CD4-positive, alpha-beta T cell treated with Interleukin-6 for 4 hours (primary cell): Measurements from ENCODE around the gene EIF5B.

ENCODE experiments used
- DNase-seq: peaks from one replicate; pipeline ENCODE4 v3.0.0-alpha.2; 2020; ENCODE audit warnings: mixed read lengths

EIF5B gene

DNA sequence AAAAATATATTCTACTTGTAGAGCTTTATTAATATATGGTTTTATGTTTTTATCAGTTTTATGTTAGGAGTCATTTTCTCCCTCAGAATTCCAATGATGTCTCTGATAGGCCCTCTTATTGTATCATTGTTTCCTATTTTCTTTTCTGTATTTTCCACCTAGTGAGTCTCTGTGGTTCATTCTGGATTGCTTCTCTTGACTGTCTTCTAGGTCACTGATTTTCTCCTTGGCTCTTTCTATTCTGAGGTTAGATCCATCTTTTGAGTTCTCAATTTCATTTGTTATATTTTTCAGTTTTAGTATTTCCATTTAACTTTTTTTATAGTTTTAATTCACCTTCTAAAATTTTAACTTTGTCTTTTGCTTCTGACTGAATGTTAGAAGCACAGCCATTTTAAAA, 37.6 kb downstream of the EIF5B start:
- no peak for DNase-seq

DNA sequence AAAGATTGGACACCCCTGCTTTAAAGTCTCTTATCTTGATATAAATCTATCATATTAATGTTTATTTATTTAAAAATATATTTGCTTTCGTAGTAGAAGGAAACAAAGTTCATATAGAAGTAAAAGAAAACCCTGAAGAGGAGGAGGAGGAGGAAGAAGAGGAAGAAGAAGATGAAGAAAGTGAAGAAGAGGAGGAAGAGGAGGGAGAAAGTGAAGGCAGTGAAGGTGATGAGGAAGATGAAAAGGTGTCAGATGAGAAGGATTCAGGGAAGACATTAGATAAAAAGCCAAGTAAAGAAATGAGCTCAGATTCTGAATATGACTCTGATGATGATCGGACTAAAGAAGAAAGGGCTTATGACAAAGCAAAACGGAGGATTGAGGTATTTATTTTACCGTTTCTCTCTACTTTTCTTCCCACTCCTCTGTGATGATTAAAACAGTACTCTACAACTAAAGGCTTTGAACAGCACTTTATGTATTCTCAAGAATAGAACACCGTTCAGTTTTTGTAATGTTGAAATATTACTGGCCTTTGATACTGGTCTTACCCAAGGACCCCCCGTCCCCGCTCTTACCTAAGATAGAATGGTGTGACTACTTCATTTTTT, 39.2 kb downstream of the EIF5B start:
- DNase-seq = no peak

DNA sequence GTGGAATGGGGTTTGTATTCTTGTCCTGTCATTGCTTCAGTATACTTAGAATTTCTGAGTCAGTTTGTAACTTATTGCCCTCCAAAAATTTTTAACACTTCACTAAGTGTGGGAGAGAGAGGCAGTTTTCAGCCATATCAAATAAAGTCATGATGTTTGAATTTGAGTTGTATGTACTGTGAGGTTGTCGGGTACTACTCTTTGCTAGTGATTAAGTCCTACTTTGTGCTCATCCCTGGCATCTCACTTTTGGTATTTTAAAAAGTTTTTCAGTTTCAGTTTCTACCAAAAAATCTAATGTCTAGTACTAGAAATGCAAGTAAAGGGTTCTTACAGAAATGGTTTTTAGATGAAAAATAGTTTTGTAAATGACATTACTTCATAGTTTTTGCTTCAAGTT, 40.7 kb downstream of the EIF5B start:
- no peak for DNase-seq

DNA sequence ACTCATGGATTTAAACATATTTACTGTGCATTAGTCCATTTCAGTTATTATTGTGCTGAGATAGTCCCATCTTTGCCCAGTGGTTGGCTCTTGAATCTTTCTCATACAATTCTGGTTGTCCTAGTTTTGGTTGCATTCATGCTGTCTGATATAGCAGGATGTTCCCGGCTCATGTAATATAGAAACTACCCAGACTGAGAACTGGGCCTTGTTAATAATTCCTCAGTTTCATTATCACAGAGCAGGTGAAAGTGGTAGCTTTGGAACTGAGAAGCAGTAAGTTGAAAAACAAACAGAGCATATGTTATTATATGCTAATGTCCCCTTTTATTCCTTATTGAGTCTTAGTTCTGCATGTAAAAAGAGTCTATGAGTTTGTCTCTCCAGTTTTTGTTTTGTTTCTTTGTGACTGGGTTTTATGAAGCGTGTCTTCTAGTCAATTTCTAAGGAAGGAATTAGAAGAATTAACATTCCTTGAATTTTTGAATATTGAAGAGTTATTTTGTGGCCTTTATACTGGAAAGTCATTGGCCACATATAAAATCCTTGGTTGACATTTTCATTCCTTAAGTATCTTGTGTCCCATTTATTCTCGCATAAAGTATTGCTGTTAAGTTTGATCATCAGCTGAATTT, 43.3 kb downstream of the EIF5B start:
- DNase-seq = no peak

DNA sequence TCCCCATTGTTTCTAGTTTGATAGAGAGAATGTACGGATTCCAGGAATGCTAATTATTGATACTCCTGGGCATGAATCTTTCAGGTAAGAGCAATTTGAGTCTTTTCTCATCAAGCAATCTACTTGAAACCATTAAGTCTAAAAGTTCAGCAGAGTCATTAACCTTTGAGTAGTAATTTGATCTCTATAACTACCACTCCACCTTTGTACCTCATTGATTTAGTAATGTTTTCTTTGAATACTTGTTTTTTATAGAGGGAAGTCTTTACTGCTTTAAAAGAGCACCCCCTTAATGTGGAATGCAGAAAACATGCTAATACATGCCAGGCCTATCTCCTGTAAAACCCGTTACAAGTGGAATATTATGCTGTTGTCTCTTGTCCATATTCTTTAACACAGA, 45.0 kb downstream of the EIF5B start:
- DNase-seq = no peak

DNA sequence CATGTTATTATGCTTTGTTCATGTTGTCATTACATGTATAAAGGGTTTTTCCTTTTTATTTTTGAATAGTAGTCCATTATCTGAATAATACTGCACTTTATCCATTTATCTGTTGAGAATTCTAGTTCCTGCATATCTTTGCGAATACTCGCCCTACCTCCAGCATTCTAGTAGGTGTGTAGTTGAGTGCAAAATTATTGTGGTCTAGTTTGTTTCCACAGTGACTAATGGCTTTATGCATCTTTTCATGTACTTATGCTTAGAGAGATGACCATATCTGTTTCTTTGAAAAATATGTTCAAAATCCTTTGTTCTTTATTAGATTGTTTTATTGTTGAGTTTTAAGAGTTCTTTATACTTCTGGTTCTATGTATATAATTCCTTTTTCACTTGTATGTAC, 48.8 kb downstream of the EIF5B start:
- no peak for DNase-seq

DNA sequence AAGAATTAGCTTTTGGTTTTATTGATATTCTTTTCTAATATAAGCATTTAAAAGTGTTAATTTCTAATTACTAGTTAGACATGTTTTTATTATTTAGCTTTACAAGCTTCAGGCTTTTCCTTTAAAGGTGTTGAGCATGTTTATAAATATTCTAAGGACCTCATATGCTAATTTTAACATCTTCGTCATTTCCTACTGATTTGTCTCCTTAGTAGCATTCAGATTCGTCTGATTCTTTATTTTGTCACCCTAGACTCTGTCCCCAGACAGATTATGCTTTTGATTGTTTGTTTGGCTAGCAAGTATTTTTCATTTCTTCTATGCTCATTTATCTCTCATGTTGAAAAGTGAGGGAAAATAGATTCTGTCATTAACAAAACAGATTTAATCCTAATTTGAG, 51.7 kb downstream of the EIF5B start:
- no peak for DNase-seq

DNA sequence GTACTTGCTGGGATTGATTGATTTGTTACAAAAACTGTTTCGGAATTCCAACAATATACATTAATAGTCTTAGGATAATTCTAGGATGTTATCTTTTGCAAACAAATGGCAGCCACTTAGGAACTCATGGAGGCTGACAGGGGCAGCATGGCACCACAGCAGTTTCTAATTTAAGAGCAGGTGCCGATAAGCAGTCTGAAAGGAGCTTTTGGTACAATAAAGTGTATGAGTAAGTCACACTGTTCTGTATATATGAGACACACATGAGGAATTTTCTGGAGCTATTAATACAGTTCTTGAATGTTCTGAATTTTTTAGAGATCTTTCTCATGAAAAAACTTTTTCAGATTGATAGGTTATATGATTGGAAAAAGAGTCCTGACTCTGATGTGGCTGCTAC, 52.2 kb downstream of the EIF5B start:
- no peak for DNase-seq

DNA sequence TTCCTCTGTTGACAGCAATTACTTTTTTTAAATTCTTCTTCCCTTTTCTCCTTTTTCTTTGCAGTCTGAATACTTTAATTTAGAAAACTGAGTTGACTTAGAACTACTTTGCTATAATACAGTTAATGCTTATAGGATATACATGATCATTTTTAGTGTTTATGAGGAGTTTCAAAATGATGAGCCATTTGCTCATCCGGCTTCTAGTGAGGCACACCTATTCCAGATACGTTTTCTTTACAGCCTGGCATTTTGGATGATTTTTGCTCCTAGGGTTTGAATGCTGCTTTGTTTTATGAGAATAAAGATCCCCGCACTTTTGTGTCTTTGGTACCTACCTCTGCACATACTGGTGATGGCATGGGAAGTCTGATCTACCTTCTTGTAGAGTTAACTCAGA, 52.8 kb downstream of the EIF5B start:
- no peak for DNase-seq

DNA sequence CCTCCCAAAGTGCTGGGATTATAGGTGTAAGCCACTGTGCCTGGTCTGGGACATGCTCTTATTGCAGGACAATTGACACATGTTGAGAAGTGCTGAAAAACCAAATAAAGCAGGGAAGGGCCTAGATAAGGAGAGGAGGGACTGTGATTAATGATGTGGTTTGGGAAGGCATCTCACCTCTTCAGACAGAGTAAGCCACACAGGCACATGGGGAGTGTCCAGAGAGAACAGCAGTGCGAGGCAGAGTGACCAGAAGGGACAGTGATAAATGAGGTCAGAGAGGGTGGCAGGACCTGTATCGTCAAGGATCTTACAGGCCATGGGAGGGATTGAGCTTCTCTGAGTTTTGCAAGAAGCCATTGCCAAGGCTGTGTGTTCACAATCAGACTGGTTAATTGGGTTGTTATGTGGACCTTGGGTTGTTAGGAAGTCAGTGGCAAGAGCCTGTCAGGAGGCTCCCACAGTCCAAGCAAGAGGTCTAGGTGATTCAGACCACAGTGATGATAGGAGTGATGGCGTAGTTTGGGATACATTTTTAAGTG, 58.5 kb downstream of the EIF5B start:
- no peak for DNase-seq

DNA sequence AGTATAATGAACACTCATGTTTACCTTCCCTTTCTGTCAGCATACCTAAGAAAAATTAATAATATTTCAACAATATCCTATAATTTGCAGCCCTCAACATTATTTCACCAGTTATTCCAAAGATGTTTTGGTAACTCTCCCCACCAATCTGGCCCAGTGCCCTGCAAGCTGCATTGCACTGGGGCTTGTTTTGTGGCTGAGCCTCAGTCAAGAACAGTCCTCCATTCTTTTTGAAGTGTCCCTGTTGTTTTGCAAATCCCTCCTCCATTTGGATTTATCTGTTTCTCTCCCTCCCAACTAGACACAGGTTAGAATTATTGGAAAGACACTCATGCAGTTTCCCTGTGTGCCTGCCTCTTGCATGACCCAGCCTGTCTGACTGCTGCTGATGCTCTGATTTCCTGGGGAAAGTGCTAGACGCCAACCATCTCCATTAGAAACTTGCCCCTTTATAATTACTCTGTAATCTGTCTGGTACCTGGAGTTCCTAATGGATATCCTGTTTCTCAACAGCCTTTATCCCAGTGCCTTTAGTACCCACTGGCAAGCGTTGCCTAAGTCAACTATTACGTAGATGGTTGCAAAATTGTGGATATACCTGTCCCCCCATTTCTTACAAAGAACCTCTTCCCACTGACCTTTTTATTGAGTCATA, 60.2 kb downstream of the EIF5B start:
- no peak for DNase-seq

DNA sequence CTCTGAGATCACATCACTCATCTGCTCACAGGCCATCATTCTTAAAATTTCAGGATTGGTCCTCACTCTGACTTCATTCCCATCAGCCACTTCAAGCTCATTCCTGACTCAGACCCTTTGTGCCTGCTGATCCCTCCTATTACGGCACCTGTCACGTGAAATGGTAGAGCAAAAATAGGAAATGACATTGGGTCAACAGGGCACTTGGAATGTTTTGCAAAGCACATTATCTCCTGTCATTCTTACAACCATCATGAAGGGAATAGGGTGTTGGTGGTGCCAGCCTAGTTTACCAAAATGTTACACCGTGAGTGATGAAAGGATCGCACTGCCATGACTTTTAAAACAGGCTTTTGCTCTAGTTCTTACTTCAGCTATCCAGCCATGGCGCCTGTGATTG, 61.1 kb downstream of the EIF5B start:
- no peak for DNase-seq

DNA sequence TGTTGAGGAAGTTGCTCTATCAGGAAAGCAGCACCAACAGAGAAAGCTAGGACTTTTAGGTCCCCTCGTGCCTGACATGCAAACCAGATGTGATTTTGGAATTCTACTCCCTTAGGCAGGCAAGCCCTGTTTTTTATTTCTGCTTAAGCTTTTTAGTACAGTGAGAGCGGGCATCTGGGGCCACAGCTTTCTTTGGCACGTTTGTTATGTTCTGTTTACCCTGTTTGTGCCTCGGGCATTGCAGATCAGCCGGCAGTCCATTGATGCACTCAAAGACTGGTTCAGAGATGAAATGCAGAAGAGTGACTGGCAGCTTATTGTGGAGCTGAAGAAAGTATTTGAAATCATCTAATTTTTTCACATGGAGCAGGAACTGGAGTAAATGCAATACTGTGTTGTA, 61.9 kb downstream of the EIF5B start:
- no peak for DNase-seq

DNA sequence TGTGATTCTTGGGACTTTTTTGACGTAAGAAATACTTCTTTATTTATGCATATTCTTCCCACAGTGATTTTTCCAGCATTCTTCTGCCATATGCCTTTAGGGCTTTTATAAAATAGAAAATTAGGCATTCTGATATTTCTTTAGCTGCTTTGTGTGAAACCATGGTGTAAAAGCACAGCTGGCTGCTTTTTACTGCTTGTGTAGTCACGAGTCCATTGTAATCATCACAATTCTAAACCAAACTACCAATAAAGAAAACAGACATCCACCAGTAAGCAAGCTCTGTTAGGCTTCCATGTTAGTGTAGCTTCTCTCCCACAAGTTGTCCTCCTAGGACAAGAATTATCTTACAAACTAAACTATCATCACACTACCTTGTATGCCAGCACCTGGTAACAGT, 62.6 kb downstream of the EIF5B start:
- DNase-seq = no peak

DNA sequence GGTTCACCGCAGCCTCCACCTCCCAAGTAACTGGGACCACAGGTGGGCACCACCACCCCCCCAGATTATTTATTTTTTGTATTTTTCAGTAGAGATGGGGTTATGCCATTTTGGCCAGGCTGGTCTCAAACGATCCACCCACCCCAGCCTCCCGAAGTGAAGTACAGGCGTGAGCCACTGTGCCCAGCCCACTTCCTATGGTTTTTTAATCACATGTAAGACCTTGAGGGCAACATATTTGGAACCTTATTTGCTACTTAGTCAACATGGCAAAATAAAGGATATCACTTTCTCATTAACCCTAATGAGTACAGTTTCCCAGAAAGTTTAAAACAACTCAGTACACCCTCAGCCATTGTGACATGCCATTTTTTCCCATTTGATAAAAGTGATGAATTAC, 64.7 kb downstream of the EIF5B start:
- no peak for DNase-seq

DNA sequence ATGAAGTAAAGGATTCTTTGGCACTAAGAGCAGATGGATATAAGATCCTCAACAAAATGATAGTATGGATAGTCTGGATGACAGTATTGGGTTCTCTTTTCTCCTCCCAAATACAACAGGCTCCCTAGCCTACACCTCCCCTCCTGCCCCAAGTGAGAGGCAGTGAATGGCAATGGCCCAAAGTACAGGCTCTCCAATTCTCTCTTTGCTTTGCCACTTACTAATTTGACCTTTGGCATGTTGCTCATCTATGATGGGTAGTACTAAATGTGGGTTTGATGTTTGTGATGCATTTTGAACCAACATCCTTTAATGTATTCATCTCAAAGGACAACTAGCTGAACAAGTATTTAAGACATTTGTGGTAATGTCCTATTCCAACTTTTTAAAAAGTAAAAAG, 65.9 kb downstream of the EIF5B start:
- no peak for DNase-seq

DNA sequence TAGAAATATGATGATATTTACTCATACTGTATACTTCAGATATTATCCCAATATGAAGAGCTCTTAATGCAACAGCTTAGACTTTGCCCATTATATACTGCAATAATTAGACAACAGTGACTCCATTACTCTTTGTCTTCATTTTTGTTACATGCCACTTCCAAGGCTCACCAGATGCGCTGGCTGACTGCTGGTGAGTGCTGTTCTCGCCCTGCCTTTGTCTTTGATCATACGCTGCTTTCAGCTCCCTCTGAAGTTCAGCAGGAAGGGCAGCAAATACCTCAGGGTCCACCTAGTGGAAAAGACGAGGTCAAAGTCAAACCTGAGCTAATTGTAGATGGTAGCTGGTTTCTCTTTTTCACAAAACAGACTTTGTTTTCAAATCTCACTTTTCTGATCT, 66.3 kb downstream of the EIF5B start:
- no peak for DNase-seq

DNA sequence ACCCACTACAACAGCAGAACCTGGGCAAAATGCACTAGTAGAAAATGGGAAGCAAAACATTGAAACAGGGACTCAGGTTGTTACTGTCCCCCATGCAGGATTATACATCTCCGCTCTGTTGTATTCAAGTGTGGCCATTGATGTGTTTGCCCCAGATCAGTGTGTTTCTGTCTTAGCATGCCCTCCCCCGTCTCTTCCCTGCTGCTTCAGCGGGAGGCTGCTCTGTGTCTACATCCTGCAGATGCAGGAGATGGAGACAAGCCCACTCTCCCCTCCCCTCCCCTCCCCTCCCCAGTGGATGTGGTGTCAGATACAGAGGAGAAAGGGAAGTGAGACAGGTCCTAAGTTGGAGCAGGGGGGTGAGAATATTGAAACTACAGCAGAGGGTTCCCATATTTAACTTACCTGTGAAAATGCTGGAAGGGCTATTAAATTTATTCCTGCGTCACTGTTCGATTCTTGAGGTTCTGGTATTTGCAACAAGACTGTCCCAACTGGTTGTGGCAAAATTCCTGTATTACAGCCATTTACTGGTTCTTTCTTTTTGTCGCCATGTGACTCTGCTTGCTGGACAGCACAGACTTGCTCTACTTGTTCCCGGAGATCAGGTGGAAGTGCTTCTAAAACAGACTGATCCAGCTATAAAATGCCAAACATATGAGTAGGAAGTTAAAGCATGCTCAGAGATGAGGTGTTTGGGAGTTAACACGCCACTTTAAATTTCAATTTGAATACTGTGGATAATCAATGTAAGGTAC, 67.0 kb downstream of the EIF5B start:
- no peak for DNase-seq

DNA sequence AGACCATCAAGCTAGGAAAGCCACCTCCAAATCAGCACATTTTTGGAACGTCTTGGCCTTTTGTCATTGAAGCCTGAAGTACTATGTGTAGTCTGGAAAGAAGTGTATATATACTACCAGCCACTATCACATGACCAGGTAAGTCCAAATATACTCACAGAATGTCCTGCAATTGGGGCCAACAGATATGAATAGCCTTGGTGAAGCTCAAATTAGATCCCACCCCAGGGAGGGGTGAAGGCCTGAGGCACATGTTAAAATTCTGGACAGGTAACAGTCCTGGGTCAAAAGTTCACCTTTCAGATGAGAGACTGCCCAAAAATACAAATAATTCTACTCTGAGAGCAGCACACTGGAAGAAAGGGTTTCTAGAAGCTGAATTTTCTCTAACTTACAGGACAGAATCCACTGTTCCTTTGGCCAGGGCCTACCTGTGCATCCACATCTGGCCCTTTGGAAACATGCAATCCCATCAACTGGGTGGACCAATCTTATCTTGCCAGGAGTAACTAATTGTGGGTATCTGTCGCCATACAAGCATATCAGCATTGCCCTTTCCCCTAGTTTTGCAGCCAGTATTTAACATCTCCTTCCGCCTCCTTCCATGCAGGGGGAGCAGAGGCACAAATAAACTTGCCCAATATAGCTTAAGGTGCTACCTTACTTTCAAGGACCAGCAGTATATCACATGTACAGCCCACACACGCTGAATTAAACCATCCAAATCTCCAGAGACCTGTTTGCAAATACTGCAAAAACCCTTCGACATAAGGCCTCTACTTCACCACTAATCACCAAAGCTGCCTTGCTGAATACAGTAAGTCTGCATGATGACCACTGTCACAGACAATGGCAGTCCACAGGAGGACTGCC, 67.8 kb downstream of the EIF5B start:
- no peak for DNase-seq

DNA sequence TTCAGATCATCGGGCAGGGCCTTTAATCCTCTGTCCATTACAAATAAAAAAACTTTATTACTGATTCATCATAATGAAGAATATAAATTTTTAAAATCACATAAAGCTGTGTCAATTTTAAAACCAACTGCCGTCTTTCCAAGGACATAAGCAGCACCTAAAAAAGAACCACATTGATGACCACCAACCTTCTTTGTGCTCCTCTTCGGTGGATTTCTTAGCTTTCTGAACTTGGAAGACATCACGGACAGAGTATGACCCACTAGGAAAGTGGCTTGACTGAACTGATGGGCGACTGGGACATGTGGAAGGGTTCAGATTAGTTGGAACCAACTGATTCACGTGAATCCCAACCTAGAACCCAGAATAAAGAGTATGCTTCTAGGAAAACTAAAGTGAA, 68.9 kb downstream of the EIF5B start:
- no peak for DNase-seq

DNA sequence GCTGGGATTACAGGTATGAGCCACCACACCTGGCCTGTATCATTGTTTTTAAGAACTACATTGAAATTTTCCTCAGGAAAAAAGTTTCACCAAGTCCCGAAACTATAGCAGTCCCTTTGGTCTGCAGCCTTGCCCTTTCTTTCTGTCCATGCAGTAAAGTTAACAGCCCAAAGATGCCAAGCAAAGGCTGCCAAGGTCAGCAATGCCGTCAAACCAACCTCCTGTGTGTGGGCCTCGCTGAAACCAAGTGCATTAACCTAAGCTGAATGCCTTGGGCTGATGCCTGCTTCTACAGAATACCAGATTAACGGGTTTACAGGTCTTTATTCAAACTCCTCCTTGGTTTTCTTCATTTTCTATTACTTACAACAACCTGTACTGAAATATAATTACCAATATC, 73.1 kb downstream of the EIF5B start:
- no peak for DNase-seq

DNA sequence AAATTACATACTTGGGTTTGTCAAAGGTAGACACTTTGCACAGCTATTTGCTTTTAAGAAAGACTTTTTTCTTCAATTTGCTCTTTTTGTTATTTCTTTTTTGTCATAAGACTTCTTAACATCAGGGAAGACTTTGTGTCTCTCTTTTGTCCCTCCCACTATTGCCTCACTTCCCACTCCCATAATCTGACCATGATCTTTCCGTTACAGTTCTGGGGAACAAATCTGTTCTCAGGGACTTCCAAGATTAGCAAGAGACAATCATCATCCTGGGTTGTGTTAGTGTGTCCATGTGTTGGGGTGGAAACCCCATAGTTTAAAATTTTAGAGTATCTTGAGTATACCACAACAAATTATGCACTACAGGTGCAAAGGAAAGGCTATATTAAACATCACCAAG, 77.4 kb downstream of the EIF5B start:
- no peak for DNase-seq

DNA sequence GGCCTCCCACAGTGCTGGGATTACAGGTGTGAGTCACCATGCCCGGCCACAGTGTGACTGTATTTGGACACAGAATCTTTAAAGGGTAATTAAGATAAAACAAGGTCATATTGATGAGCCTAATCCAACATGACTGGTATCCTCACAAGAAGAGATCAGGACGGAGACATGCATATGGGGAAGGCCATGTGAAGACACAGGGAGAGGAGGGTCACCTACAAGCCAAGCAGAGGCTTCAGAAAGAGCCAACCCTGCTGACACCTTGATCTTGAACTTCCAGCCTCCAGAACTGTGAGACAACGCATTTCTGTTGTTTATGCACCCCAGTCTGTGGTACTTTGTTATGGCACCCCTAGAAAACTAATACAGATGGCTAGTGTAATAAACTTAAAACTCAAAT, 80.2 kb downstream of the EIF5B start:
- no peak for DNase-seq
